HG03520 (cell line): ENCODE measurements around the gene ZFP1.
"Not testable (repeated sequence)": the region's sequence is repeated elsewhere in the genome, so short reads cannot be mapped to it uniquely, and the experiment has no call there.

Experiments
- ATAC-seq: cut with Tn5 transposase; IDR thresholded peaks from one replicate; pipeline ENCODE4 v1.9.1; 2021; ENCODE audit warnings: mild to moderate bottlenecking, moderate library complexity; ENCODE audit not compliant: unreplicated experiment

ZFP1 gene

DNA sequence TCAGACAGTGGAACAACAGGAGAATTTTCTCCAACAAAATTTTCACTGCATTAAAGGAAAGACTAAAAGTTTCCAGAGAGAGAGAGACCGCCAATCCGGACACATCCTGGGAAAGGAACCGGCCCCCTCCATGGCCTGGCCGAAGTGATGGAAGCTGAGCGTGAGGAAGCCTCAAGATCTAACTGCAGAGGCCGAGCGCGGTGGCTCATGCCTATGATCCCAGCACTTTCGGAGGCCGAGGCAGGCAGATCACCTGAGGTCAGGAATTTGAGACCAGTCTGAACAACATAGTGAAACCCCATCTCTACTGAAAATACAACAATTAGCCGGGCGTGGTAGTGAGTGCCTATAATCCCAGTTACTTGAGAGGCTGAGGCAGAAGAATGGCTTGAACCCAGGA is 54.8 kb downstream of the ZFP1 start:
- ATAC-seq = no peak

- ATAC-seq = no peak
Observed at GRCh38 chr16:75203667-75204409, 55.5 kb downstream of the ZFP1 start.

DNA sequence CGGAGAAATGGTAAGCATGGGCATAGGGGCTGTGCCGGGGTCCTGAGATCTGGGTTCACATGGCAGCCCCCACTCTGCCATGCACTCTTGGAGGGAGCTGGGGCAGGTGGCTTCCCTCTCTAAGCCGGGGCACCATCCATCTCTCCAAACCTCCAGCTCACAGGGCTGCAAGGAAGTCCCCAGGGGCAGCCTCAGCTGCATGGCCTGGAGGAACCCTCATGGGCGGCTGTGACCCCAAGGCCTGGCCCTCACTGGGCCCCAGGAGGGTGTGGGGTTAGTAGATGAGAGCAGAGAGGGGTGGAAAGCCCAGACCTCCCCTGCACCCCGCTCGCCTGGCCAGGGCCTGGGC is 56.1 kb downstream of the ZFP1 start:
- ATAC-seq = no peak

DNA sequence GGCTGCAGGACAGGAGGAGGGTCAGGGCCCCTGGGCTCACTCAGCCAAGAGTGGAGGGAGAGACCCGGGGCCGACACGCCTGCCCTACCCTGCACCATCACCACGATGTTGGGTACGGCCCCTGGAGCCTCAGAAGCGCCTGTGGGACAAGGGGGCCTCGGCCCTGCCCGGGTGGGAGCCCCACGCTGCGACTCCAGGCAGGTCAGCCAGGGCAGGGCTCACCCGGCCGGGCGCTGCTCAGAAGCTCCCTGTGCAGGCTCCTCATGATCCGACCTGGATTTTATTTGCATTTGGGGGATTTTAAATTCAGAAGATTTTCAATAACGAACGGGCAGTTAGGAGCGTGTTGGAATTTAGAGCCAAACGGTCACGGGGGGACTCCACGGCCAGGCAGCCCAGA is 56.6 kb downstream of the ZFP1 start:
- ATAC-seq = not testable (repeated sequence)

DNA sequence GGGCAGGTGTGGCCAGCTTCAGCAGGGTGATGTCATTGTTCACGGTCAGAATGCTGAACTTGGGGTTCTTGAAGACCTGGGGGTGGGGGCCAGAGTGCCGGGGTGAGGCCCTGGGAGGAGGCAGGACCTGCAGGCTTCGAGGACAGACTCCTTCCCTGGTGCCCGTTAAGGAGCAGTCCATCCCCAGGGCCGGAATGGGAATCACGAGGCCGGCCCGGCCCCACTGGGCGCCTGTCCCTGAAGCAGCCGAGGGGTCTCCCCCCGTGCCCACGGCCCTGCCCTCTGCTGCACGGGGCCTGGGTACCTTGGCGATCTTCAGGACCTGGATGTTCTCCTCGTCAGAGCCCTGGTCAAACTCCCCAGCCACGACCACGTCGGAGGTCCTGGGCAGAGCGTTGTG is 57.1 kb downstream of the ZFP1 start:
- not testable (repeated sequence) for ATAC-seq

- ATAC-seq = not testable (repeated sequence)
Observed at GRCh38 chr16:75205961-75206748, 57.8 kb downstream of the ZFP1 start.

DNA sequence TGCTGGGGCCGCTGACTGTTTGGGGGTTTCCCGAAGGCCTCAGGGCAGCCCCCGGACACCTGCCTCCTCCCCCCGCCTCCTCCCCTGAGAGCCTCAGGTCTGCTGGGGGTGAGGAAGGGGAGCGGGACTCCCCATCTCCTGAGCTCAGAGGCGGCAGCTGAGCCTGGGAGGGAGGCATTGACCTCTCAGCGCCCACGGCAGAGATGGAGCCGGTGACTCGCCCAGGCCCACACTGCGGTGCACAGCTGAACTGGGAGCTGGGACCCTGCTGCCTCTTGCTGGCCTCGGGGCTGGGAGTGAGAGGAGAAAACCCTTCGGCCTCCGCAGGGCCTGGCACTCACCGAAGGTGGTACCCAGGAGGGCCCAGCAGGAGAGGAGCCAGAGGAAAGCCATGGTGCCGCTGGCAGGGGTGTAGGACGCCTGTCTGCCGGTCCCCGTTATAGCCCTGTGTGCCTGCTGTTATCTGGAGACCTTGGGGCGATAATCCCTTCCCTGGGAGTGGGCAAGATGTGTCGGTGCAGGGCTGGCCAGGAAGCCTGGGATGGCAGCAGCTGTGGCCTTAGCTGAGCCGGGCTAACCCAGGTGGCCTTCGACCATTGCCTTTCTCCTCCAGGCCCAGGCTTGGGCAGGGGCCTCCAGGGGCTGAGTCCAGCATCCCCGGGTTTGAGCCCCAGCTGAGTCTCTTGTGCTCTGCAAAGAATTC is 58.6 kb downstream of the ZFP1 start, which contains the start of gene CTRB2:
Gene CTRB2 (minus strand): TSS at position 413 of the 703 bp plus-strand sequence. CDS start 20 bp downstream, at position 393.
- no peak for ATAC-seq

DNA sequence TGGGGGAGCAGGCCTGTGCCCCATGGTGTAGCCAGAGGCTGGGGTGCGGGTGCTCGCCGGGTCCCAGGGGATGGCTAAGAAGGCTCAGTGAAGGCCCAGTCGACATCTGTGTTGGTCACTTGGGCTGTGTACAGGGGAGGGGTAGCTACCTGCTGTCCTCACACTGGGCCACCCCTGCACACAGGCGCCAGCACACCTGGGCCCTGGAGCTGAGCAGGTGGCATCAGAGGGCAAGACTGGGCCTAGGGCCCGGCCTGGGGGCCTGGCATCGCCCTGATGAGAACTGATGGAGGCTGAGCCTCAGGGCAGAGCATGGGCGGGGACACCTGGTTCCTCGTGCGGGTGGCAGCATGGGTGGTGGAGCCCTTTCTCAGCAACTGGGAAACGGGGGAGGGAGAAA is 59.5 kb downstream of the ZFP1 start:
- no peak for ATAC-seq

DNA sequence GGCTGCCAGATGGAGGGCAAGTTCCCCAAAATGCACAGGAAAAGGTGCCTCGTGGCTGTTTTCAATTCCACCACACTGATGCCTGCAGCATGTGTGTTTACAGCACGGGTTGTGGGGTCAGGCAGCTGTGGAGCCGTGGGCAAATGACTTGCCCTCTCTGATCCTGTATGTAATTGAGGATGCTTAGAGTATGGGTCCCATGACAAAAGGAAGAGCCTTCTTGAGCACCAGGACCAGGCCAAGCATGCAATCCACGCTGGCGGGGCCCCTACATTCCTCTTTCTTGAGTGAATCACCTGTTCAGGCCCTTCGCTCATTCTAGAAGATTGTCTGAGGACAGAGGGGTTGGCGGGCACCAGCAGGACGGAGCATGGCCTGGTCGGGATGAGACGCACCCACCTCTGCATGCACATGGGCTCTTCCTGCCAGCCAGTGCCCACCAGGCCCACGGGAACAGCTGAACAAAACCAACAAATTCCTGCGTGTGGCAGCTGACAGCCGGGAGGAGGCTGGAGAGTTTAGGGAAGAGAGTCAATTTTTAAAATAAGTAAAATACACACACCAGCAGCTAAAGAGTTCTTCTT is 60.0 kb downstream of the ZFP1 start:
- ATAC-seq = no peak

DNA sequence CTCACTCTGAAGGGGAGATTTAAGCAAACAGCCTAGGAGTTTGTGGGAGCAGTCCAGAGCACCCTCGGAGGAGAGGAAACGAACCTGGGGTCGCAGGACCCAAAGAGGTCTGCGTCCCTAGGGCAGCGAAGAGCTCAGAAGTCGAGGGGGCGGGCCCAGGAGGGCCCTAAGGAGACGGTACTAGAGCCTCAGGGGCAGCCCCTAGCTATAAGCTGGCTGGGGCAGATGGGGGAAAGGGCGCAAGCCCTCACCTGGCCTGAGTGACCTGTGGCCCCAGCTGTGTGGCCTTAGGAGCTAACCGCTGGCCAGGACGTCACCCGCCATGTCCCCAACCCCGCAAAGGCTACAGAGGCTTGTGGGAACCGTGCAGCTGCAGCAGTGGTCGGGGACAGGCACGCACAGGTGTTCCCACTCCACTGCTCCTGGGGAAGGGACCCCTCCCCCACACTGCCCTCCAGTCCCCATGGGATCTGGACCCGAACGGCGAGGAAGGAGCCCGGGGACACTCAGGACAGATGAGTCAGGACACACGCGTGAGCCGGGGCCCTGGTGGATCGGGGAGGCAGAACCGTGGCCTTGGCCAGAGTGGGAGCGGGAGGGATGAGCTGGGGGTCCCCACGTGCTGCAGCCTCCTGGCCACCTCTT is 60.7 kb downstream of the ZFP1 start:
- no peak for ATAC-seq

DNA sequence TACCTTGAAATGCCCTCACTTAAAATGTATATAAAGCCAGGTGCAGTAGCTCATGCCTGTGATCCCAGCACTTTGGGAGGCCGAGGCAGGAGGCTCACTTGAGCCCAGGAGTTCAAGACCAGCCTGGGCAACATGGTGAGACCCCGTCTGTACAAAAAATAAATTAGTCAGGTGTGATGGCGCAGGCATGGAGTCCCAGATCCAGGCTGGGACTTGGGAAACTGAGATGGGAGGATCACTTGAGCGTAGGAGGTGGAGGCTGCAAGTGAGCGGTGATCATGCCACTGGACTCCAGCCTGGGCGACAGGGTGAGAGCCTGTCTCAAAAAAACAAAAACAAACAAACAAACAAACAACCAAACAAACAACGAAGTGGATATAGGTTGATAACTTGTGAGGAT is 61.2 kb downstream of the ZFP1 start:
- not testable (repeated sequence) for ATAC-seq

DNA sequence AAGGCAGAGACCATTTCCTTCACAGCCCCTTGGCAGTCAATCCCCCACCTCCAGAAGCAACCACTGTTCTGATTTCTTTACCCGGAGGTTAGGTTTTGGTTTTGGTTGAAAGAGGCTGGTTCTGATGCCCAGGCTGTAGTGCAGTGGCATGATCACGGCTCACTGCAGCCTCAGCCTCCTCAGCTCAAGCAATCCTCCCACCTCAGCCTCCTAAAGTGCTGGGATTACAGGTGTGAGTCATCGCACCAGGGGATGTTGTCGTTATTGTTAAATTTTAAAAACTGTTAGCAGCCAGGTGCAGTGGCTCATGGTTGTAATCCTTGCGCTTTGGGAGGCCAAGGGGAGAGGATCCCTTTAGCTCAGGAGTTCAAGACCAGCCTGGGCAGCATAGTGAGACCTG is 61.6 kb downstream of the ZFP1 start:
- no peak for ATAC-seq

DNA sequence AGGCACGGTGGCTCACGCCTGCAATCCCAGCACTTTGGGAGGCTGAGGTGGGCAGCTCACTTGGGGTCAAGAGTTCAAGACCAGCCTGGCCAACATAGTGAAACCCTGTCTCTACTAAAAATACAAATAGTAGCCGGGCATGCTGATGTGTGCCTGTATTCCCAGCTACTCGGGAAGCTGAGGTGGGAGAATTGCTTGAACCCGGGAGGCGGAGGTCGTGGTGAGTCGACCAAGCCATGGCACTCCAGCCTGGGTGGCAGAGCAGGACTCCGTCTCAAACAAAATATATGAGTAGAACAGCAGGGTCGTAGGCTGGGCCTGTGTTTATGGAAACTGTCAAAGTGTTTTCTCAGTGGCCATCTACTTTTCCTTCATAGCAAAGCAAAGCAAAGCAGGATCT is 63.0 kb downstream of the ZFP1 start:
- not testable (repeated sequence) for ATAC-seq

GRCh38 chr16:75216127-75216526 is 67.8 kb downstream of the ZFP1 start:
- ATAC-seq = no peak

- ATAC-seq = no peak
Observed at GRCh38 chr16:75216576-75216975, 68.3 kb downstream of the ZFP1 start.

DNA sequence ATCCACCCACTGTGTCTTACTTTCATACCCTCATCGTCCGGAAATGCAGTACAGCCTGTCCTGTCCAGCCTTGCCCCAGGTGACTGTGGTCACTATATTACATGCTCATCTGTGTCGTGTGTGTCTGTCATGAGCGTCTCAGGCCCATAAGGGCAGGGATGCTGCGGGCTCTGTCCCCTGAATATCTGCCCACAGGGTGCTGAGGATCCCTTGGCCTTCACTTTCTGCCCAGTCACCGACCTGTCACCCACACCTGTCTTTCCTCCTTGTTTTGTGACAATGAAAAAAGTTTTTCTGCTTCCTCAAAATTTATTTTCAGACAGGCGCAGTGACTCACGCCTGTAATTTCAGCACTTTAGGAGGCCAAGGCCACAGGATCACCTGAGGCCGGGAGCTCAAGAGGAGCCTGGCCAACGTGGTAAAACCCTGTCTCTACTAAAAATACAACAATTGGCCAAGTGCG is 69.1 kb downstream of the ZFP1 start:
- no peak for ATAC-seq

DNA sequence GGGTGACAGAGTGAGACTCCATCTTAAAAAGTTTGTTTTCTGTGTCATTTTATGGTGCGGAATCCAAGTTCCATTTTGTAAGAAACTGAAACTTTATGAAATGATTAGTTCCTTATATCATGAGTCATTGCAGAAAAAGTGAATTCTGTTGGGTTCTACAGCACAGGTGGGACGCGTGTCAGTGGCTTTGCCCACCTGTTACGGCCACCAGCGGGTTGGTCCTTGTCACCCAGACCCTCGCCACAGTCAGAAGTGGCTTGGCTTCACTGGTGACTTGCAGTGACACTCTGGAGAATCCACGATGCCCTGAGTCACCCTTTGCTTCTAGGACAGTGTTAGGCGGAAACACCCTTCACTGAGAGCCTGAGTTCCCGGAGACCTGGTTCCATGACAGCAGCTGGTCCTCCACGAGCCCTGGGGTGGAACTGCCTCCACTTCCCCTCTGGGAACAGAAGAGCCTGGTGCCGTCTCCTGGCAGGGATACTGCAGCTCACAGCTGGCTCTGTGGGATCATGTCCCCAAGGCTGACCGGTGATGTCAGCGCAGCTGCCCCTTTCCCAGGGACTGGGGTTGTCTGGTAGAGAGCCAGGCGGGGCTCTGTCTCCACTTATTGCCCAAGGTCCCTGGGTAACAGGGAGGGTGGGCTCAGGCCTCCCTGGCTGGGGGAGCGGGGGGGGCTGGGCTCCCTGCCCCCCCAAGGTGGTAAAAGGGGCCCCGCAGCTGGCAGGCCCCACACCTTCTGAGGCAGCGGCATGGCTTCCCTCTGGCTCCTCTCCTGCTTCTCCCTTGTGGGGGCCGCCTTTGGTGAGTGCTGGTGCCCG is 70.1 kb downstream of the ZFP1 start, which contains the start of gene CTRB1:
Gene CTRB1 (plus strand): TSS at position 733 of the 821 bp plus-strand sequence. CDS start 20 bp downstream, at position 753.
- peak; percentile 62 for ATAC-seq

GRCh38 chr16:75219088-75219487 is 70.8 kb downstream of the ZFP1 start:
- ATAC-seq = no peak

GRCh38 chr16:75219838-75220237 is 71.5 kb downstream of the ZFP1 start:
- no peak for ATAC-seq
